ENCODE measurements around the gene CACNA1S.

CACNA1S gene

DNA sequence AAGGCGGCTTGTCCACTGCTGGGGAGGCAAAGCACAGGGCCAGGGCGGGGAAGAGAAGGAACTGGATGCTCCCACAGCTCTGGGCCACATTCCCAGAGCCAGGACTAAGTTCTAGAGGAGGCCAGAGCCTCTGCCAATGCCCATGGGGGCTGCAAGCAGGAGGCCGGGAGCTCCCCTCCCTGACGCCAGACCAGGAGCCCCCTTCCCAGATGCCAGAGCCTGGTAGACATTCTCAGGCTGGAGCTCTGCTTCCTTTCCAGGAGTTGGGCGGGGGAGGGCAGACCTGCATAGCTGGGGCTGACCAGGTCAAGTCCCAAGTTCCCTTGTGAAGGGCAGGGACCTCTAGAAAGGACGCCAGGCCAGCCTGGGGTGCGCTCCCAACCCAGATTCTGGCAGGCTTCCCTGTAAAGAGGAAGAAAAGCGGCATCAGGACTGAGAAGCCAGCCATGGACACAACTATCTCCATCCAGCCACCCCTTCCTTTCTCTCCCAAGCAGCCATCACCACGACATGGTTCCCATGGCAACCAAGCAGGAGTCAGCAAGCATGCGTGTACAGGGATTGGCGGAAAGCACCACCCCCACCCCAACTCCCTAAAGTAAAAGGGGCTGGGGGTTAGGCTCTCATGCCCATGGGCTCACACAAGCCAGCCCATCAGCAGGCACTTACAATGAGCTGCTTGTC is 102.1 kb downstream of the CACNA1S start:
- DNase-seq, result no peak

DNA sequence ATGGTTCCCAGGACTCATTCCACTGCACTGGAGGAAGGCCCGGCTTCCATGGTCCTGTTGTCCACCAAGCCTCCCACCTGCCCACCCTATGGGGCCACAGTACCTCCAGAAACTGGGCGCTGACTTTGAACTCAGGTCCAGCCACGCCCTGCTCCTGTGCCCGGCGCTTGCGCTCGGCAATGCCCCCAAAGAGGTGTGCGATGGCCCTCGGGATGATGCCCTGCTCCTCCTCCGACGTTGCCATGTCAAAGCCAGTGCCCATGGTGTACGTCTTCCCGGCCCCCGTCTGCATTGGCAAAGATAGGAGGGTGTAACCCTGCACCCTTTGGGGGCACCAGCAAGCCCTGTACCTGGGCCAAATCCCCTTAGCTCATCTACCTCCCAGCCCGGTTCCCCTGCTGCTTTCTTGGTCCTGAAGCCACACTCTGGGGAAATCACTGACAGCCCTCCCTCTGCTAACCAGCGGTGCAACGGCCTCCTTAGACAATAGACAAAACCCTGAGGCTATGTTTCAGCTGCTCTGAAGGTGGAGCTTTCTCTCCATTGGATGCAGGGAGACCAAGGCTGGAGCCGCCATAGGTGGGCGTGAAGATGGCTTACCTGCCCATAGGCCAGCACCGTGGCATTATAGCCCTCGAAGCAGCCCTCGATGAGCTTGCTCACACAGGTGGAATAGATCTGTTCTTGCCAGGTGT is 103.4 kb downstream of the CACNA1S start:
- DNase-seq, result no peak

DNA sequence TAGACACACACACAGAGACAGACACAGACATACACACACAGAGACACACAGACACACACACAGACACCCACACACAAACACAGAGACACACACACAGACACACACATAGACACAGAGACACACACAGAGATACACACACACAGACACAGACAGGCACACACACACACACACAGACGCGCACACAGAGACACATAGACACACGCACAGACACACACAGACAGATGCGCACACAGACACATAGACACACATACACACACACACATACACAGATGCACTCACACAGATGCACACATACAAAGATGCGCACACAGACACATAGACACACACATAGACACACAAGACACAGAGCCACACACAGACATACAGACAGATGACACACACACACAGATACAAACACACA is 104.7 kb downstream of the CACNA1S start:
- DNase-seq, result no peak

DNA sequence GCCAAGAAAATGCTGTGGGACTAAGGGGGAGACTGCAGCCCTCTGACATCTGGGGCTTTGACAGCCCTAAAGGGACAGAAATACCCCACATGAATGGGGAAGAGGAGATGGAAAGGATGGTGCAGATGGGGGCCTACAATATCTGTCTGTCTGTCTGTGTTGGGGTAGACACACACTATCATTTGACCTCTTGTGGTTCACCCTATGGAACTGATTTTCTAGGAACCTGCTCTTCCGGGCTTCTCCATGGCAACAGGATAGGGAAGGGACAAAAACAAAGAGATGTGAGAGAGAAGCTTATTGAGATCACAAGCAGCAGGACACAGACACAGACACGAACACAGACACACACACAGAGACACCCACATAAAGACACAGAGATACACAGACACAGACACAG is 105.8 kb downstream of the CACNA1S start:
- DNase-seq, result no peak

DNA sequence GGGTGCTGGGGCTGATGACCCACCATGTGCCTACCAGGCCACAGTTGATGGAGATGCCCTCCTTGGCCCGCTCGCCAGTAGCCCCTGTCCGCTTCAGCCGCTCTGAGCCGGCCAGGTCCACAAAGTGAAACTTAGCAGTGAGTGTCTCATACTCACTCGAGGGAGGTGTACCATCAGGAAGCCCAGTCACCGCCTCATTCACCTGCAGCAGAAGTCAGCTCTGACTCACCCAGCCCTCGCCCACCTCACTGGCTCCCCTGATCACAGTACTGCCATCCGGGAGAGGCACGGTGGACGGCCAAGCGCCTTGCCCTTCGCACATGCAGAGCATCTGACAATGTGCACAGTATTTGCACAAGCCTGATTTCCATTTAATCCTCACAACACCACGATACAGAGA is 107.5 kb downstream of the CACNA1S start:
- DNase-seq, result no peak

DNA sequence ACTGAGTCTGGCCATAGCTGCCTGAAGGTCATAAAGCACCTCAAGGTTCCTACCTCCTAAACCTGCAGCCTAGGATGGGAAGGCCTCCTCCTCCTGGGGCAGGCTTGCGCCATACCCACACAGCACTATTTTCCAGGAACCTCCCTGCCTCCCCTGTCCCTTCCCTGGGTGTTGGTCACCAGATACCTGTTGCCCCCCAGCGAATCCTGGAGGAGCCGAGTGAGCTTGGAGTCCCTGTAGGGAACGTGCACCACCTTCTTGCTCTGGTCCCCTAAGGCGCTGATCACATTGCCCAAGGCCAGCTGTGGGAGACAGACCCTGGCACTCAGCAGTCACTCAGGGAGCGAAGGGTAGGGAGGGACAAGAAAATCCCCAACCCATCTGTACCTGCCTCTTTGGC is 108.1 kb downstream of the CACNA1S start:
- DNase-seq, result no peak

DNA sequence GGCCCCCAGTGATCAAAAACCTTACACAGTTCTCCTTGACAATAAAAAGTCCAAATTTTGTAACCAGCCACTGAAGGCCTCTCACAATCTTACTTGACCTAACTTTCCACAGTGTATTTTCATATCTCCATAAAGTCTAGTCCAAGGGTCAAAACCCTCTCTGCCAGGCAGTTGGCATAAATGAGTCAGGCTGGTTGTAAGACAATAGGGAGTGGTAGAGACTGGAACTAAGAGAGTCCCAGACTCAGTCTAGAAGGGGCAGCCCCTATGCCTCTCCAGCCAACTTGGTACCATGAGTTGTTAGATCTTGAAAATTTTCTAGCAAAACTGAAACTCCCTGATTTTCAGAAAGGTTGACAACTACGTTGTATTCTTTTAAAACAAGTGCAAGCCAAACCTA is 109.7 kb downstream of the CACNA1S start:
- DNase-seq, result no peak

DNA sequence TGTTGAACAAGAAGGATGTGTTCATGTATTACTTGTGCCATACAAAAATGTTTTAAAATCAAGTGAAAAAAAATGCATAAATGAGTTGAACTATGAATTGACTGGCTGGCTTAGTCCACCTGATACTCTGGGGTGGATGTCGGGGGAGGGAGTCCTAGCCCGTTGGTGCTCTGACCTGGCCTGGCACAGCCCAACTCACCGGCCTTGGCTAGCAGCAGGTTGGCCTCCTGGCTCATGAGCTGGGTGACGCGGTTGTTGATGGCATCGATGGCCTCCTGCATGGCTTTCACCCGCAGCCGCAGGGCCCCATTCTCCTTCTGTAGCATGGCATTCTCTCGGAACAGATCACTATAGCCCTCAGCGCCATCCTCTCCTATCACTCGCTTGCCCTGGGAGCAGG is 110.3 kb downstream of the CACNA1S start:
- DNase-seq, result no peak

DNA sequence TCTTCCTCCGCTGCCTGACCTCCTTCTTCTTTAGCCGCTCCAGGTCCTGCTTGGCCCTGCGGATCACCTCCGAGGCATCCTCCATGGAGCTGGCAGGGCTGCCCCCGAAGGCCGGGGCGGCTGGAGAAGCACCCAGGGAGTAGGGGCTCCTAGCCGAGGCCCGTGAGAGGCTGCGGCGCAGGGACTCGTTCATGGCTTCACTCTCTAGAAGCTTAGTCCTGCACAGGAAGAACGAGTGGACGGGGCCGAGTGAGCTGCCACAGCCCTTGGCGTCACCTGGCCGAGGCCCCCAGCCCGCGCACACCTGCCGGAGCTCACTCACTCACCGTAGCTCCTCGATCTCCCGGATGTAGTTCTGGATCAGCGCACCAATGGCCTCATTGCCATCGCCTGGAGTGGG is 111.8 kb downstream of the CACNA1S start:
- DNase-seq, result no peak

DNA sequence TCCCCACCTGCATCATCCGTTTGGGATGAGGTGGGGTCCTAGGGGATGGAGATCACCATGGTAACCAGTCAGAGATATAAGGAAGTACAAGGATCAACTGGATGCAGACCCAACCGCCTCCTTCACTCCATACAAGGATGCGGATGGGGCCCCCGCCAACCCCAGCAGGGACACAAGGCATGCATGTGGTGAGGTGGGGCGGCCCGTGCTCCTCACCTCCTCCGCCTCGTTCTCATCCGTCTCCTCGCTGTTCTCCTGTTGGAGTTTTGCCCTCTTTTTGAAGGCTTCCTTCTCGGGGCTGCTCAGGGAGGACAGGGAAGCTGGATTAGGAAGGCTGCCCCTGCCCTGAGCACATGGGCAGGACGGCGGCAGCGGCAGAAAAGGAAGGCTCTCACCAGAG is 112.6 kb downstream of the CACNA1S start:
- no peak for DNase-seq

DNA sequence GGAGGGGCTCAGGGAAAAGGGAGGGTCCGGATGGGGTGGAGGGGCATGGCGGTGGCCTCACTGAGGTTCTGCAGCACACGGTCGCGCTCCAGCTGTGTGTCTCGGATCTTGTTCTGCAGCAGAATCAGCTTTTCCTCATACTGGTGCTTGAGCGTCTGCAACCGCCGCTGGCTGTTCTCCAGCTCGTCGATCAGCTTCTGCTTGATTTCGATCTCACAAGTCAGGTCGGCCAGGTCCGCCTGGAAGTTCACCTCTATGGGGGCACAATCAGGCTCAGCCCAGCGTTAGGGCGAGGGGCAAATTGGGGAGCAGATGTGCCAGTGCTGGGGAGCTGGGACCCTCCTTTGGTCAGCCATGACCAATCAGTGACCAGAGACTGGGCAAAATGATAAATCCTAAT is 113.9 kb downstream of the CACNA1S start:
- no peak for DNase-seq

DNA sequence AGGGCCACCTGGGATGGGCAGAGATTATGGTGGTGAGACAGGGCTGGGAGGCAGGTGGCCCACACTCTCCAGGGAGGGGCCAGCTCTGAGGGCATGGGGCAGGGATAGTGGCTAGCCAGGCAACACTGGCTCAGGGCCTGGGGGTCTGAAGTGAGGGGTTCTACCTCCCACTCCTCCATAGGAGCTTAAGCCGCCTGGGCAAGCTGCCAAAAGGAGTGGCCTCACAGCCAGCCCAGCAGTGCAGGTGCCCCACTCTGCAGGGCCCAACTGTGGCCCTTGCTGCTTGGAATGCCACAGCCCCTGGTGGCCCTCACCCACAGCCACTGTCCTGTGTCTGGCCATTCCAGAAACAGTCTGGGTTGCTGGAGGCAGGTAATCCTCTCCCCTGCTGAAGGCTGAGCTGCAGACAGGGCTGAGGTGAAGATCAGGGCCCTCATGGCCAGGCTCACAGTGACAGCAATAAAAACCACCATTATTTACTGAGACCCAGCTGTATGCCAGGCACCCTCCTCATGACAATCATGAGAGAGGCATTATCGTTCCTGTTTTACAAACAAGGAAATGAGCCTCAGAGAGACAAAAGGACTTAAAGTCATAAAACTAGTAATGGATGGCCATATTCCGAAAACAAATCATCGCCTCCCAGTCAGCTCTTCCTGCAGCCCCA is 119.7 kb downstream of the CACNA1S start:
- no peak for DNase-seq

DNA sequence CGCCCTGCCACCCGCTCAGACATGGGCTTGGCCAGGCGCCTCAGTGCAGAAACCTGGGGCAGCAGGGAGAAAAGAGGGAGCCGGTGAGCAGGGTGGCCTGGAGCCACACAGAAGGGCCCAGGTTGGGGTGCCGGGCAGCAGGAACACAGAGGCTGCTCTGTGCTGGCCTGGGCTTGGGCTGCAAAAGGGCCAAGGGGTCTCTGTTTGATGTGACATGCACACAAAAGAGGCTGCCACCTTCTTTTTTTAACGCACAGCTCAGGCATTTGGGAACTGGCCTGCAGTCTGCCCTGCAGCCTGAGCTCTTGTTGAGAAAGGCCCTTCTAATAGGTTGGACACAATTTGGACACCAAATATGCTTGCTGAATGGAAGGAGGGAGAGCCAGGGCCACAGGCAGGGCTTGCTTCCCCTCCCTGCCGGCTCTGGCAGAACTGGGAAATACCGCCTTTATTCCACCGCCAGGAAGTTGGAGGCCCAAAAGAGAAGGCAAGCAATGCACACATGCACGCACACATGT is 121.1 kb downstream of the CACNA1S start:
- DNase-seq, result no peak

DNA sequence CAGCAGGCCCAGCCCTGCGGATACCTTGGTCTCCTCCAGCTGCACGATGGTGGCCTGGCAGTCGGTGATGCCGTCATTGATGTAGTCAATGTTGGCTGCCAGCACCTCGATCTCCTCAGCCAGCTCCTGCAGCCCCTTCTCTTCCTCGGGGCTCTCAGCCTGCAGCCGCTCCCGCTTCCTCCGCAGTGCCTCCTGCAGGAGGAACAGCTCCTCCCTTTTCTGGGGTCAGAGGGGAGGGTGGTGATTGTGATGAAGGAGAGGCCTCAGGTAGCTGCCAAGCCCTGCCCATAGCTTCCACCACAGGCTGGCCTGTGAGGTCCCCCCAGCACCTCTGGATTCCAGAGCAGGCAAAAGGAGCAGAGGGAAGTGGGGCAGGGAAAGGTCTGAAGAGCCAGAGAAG is 122.1 kb downstream of the CACNA1S start:
- no peak for DNase-seq
